Immature natural killer cell (primary cell): Measurements from ENCODE around the gene XRCC1. TPM values are rescaled to one million over a fixed set of nuclear protein-coding genes. Genes with fewer than 3 reads are reported as not detected.
A peak's percentile ranks its signal among the peaks of the same experiment; 100 is the strongest.
"Not testable (repeated sequence)": the region's sequence is repeated elsewhere in the genome, so short reads cannot be mapped to it uniquely, and the experiment has no call there.

Experiments
- DNase-seq, 3 donors: peaks; one replicate each; pipeline ENCODE4 v3.0.0; 2022; ENCODE audit warnings: mixed read lengths in 1 of 3
- H3K27ac Mint-ChIP-seq, 6 donors: one replicate each; pipeline ENCODE4 v1.8.0; 2020; ENCODE audit warnings: mixed read lengths in 6 of 6, mild to moderate bottlenecking in 5 of 6, inconsistent platforms in 4 of 6, moderate library complexity in 3 of 6
- H3K27me3 Mint-ChIP-seq, 3 donors: one replicate each; pipeline ENCODE4 v1.8.0; 2020 to 2021; ENCODE audit warnings: low read depth in 3 of 3, mild to moderate bottlenecking in 3 of 3, mixed read lengths in 3 of 3, moderate library complexity in 3 of 3, inconsistent platforms in 1 of 3
- H3K36me3 Mint-ChIP-seq, 3 donors: one replicate each; pipeline ENCODE4 v1.8.0; 2020; ENCODE audit warnings: mixed read lengths in 3 of 3, inconsistent platforms in 2 of 3, mild to moderate bottlenecking in 2 of 3
- H3K4me1 Mint-ChIP-seq, 2 donors: one replicate each; pipeline ENCODE4 v1.8.0; 2020; ENCODE audit warnings: inconsistent platforms in 2 of 2, mild to moderate bottlenecking in 2 of 2, mixed read lengths in 2 of 2, moderate library complexity in 1 of 2
- H3K4me3 Mint-ChIP-seq, 5 donors: one replicate each; pipeline ENCODE4 v1.8.0; 2020; ENCODE audit warnings: mild to moderate bottlenecking in 5 of 5, mixed read lengths in 5 of 5, inconsistent platforms in 3 of 5, moderate library complexity in 3 of 5
- H3K9me3 Mint-ChIP-seq, 6 donors: one replicate each; pipeline ENCODE4 v1.8.0; 2020; ENCODE audit warnings: mild to moderate bottlenecking in 6 of 6, mixed read lengths in 6 of 6, inconsistent platforms in 4 of 6, moderate library complexity in 3 of 6
- polyA plus RNA-seq, 3 donors: library from polyadenylated mRNA; unstranded; fragments of 300-500 nt; fragmentation: Illumina TruSeq; gene quantifications; one replicate each; pipeline ENCODE4 v1.2.3, GENCODE V29; 2021

The XRCC1 gene
- polyA plus RNA-seq, 3 donors from 2014 or later, result 13.3 to 34.3 (median 15.2) TPM

DNA sequence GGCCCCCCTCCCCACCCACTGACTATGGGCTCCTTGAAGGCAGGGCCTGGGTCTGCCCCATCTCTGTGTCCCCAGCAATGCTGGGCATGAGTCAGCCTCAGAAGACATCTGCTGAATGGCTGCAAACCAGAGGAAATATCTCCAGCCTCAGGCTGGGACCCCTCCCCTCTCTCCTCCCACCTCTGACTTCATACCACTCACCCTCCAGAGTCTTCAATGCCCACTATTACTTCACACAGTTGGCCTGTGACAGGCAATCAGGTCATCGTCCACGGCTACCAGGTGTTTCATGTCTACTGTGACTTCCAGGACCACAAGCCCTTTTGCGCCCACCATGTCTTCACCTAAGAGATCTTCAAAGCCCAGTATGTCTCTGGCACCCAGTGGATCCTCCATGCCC lies 36.5 kb upstream of the XRCC1 start, which contains the start of gene SRRM5:
Gene SRRM5 (plus strand): TSS at position 301 of the 400 bp plus-strand sequence. CDS start 34 bp downstream, at position 335.
- Mint-ChIP-seq H3K27me3 (peaks cover 0 to 3% (median 3%) of the 10 kb centered on the region in 3 donors), H3K36me3 (peaks cover 10 to 33% (median 17%) of the 10 kb centered on the region in 3 donors), H3K4me1 (peaks cover 22 to 28% of the 10 kb centered on the region in 2 donors), H3K4me3 (no peak within 1 kb of the TSS), H3K9me3 (no peaks in the 10 kb centered on the region), H3K27ac (peak within 1 kb of the TSS in 2 of 6 donors; percentile 49 to 66)
- no peak for DNase-seq

- Mint-ChIP-seq H3K9me3 (no peaks in the 10 kb centered on the region), H3K4me1 (peaks cover 18 to 21% of the 10 kb centered on the region in 2 donors), H3K36me3 (peaks cover 10 to 38% (median 17%) of the 10 kb centered on the region in 3 donors), H3K4me3 (no peak overlapping the region), H3K27me3 (peaks cover 0 to 3% (median 3%) of the 10 kb centered on the region in 3 donors), H3K27ac (peak overlapping the region in 2 of 6 donors; percentile 24 to 66)
- no peak for DNase-seq
Observed at GRCh38 chr19:43610493-43610892, 35.2 kb upstream of the XRCC1 start.

DNA sequence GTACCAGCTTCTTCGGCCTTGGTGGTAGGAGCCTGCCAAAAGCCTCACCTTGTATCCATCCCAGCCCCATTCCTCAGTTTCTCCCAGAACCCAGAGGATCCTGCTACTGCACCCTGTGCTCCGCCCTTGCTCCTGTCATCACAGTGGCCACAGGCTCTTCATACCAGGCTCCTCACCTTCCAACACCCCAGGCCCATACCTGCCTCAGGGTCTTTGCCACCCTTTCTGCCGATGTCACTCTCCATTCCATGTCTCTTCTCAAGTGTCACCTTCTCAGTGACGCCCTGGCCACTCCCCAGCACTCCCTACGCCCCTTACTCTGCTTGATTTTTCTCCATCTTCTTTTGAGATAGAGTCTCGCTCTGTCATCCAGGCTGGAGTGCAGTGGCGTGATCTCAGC lies 34.5 kb upstream of the XRCC1 start:
- Mint-ChIP-seq H3K4me3 (no peak overlapping the region), H3K9me3 (no peaks in the 10 kb centered on the region), H3K27ac (peak overlapping the region in 1 of 6 donors; percentile 53), H3K4me1 (peaks cover 18 to 19% of the 10 kb centered on the region in 2 donors), H3K36me3 (peaks cover 10 to 38% (median 17%) of the 10 kb centered on the region in 3 donors), H3K27me3 (peaks cover 0 to 3% (median 3%) of the 10 kb centered on the region in 3 donors)
- DNase-seq, result no peak

DNA sequence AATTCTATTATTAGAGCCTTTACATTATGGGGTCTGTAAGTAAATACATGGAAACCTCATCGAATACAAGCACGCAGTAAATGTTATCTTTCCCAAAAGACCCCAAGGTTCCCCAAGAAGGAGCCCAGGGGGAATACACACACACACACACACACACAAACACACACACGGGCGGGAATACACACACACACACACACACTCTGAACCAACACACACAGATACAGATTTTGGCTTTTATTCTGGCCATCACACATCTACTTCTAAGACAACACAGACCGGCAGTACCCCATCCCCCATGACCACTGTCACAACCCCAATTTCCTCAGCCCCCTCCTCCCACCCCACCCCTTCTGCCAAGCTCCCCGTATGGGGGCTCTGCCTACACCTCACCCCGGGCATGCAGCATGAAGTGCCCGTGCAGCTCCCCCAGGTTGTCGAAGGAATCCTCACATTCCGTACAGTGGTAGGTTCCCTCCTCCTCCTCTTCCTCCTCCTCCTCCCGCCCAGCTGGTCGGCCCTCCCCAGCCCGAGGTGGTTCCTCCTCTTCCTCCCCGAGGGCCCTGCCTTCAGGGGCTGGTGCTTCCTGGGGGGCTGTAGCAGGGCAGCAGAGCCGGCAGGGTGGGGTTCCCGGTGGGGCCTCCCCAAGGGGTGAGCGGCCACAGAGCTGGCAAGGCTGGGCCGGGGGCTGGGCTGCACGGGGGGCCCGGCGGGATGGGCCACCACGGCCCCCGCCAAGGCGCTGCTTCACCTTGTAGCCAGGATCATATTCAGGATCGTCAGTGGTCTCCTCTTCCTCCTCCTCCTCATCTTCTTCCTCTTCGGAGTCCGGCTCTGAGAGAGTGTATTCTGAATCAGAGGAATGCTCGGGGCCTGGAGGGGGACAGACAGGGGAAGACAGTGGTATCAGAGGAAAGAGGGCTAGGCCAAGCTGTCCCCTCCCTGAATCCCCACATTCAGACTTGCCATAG lies 32.2 kb upstream of the XRCC1 start:
- Mint-ChIP-seq H3K27me3 (peaks cover 0 to 3% (median 3%) of the 10 kb centered on the region in 3 donors), H3K4me3 (no peak overlapping the region), H3K36me3 (peaks cover 3 to 25% (median 10%) of the 10 kb centered on the region in 3 donors), H3K27ac (peak overlapping the region in 4 of 6 donors; percentile 34 to 76 (median 66)), H3K4me1 (peaks cover 6 to 8% of the 10 kb centered on the region in 2 donors), H3K9me3 (no peaks in the 10 kb centered on the region)
- no peak for DNase-seq

DNA sequence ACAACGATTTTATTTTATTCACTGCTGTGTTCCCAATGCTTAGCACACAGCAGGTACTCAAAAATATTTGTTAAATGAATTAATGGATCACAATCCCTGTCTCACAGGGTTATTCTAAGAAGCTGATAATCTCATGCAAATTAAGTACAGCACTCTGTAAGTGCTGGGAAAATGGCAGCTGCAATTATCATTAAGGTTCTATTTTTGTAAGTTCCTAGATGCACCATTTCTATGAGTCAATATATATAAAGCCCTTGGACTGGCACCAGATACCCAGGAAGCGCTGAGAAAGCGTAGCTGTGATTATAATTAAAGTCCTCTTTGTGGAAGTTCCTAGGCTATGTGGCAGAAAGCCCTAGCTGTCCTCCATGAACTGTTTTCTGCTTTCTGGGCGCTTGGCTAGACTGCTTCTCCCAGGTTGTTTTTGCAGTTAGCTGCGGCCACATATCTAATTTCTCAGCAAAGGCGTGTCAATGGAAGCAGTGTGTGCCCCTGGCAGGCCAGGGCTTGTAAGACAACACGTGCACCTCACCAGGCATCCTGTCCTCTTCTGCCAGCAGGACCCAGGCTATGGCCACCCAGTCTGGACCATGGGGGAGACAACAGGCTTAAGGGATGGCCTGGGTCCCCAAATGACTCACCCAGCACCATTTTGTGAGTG lies 31.4 kb upstream of the XRCC1 start:
- peak overlapping the region in 4 of 6 donors; percentile 11 to 34 (median 32) for H3K27ac Mint-ChIP-seq
- H3K4me1 Mint-ChIP-seq, result peaks cover 6% of the 10 kb centered on the region in 2 donors
- H3K36me3 Mint-ChIP-seq, result peaks cover 0 to 19% (median 5%) of the 10 kb centered on the region in 3 donors
- H3K27me3 Mint-ChIP-seq, result peaks cover 0 to 2% (median 1%) of the 10 kb centered on the region in 3 donors
- no peak overlapping the region for H3K4me3 Mint-ChIP-seq
- H3K9me3 Mint-ChIP-seq, result no peaks in the 10 kb centered on the region
- DNase-seq, result no peak

GRCh38 chr19:43605875-43606568 lies 30.7 kb upstream of the XRCC1 start:
- Mint-ChIP-seq H3K27me3 (peaks cover 0 to 2% (median 1%) of the 10 kb centered on the region in 3 donors), H3K9me3 (no peaks in the 10 kb centered on the region), H3K4me3 (no peak overlapping the region), H3K4me1 (peaks cover 6% of the 10 kb centered on the region in 2 donors), H3K27ac (peak overlapping the region in 2 of 6 donors; percentile 11 to 64), H3K36me3 (peaks cover 0 to 23% (median 7%) of the 10 kb centered on the region in 3 donors)
- DNase-seq, result no peak

DNA sequence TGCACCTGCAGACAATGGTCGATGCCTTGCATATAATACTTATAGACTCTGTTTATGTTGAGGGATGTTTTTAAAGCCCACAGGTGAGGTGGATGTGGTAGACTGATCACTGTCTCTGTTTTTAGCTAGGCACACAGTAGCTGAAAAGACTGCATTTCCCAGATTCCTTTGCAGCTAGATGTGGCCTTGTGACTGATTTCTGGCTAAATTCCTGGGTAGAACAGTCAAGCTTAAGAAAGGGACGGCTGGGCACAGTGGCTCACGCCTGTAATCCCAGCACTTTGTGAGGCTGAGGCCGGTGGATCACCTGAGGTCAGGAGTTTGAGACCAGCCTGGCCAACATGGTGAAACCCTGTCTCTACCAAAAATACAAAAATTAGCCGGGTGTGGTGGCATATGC lies 25.0 kb upstream of the XRCC1 start:
- H3K36me3 Mint-ChIP-seq, H3K9me3 Mint-ChIP-seq, H3K4me3 Mint-ChIP-seq, DNase-seq: not testable (repeated sequence)
- peaks cover 30 to 32% of the 10 kb centered on the region in 2 donors for H3K4me1 Mint-ChIP-seq
- H3K27ac Mint-ChIP-seq, result peak overlapping the region in 1 of 6 donors; percentile 40
- peaks cover 9 to 11% (median 9%) of the 10 kb centered on the region in 3 donors for H3K27me3 Mint-ChIP-seq

GRCh38 chr19:43599635-43600295 lies 24.4 kb upstream of the XRCC1 start:
- Mint-ChIP-seq H3K27ac (peak overlapping the region in 2 of 6 donors; percentile 3 to 40), H3K27me3 (peaks cover 9 to 13% (median 11%) of the 10 kb centered on the region in 3 donors), H3K4me1 (peaks cover 33 to 35% of the 10 kb centered on the region in 2 donors), H3K9me3 (no peaks in the 10 kb centered on the region), H3K36me3 (peaks cover 0 to 6% (median 3%) of the 10 kb centered on the region in 3 donors), H3K4me3 (no peak overlapping the region)
- DNase-seq, result no peak

DNA sequence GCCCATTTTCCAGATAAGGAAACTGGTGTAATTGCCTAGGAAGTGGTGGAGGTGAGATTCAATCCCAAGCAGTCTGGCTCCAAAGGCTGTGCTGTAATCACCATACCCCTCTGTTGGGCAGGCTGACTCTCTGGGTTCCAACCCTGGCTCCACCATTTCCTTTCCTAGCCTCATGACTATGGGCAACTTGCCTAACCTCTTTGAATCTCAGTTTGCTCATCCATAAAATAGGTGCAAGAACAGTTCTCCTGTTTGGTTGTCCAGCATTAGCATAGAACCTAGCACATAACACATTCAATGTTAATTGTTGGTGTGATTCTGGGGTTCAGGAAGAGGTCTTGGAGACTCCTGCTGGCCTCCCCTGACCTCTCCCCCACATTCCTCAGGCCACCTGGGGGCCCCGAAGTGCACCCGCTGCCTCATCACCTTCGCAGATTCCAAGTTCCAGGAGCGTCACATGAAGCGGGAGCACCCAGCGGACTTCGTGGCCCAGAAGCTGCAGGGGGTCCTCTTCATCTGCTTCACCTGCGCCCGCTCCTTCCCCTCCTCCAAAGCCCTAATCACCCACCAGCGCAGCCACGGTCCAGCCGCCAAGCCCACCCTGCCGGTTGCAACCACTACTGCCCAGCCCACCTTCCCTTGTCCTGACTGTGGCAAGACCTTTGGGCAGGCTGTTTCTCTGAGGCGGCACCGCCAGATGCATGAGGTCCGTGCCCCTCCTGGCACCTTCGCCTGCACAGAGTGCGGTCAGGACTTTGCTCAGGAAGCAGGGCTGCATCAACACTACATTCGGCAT lies 23.3 kb upstream of the XRCC1 start:
- no peak overlapping the region for H3K4me3 Mint-ChIP-seq
- H3K27ac Mint-ChIP-seq, result peak overlapping the region in 3 of 6 donors; percentile 67 to 100 (median 99)
- H3K4me1 Mint-ChIP-seq, result peaks cover 39 to 40% of the 10 kb centered on the region in 2 donors
- no peaks in the 10 kb centered on the region for H3K9me3 Mint-ChIP-seq
- peaks cover 9 to 16% (median 13%) of the 10 kb centered on the region in 3 donors for H3K27me3 Mint-ChIP-seq
- H3K36me3 Mint-ChIP-seq, result peaks cover 0 to 8% (median 3%) of the 10 kb centered on the region in 3 donors
- no peak for DNase-seq

DNA sequence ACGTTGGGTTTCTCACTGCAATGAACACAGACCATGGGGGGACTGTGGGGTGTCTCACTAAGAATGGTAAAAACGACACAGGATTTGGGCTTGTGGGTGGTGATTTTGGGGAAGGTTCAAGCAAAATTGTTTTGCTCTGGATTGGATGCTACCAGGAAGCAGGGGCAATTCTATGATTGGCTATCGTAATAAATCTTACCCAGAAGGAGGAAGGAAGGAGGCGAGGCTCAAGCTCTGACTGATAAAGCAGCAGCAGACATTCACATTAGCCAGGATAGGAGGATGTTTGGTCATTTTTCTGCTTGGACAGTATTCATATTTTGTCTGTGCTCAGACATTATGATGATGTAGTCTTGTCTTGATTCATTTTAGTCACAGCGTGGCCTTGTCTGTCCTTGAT lies 22.5 kb upstream of the XRCC1 start:
- no peaks in the 10 kb centered on the region for H3K9me3 Mint-ChIP-seq
- peaks cover 41 to 44% of the 10 kb centered on the region in 2 donors for H3K4me1 Mint-ChIP-seq
- H3K36me3 Mint-ChIP-seq, result peaks cover 0 to 13% (median 3%) of the 10 kb centered on the region in 3 donors
- peaks cover 9 to 16% (median 13%) of the 10 kb centered on the region in 3 donors for H3K27me3 Mint-ChIP-seq
- peak overlapping the region; percentile 99 to 100 (median 100) for H3K27ac Mint-ChIP-seq
- H3K4me3 Mint-ChIP-seq, result peak overlapping the region; percentile 48 to 98 (median 93)
- no peak for DNase-seq

DNA sequence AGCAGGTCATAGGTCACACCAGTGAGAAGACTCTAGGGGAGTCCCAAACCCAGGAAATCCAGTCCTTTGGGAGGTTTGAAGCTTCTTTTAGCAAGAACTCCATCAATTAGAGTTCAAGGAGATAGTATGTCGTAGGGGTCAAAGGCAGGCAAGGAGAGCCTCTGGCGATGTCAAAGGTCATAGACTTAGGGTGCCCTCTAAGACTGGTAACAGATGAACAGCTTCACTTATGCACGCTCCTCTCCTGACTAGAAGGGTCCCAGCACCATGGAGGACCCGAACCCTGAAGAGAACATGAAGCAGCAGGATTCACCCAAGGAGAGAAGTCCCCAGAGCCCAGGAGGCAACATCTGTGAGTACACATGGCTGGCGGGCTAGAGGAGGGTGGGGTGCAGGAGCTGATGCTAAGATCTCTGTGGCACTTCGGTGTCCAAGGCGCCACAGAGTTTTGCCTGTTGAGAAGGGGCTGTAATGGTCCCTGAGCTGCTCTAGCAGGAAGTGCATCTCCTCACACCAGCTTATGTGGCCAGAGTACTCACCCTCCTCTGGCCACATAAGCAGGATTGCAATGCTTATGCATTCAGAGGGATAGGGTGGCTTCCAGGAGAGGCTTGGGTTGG lies 21.6 kb upstream of the XRCC1 start:
- Mint-ChIP-seq H3K9me3 (no peaks in the 10 kb centered on the region), H3K27me3 (peaks cover 9 to 16% (median 13%) of the 10 kb centered on the region in 3 donors), H3K27ac (peak overlapping the region; percentile 99 to 100 (median 100)), H3K4me3 (peak overlapping the region; percentile 91 to 98 (median 97)), H3K4me1 (peaks cover 41 to 44% of the 10 kb centered on the region in 2 donors), H3K36me3 (peaks cover 0 to 13% (median 3%) of the 10 kb centered on the region in 3 donors)
- DNase-seq, result no peak
